ENCODE data around the gene MRPL36.
"Not testable (repeated sequence)": the region's sequence is repeated elsewhere in the genome, so short reads cannot be mapped to it uniquely, and the experiment has no call there.

Gene MRPL36

DNA sequence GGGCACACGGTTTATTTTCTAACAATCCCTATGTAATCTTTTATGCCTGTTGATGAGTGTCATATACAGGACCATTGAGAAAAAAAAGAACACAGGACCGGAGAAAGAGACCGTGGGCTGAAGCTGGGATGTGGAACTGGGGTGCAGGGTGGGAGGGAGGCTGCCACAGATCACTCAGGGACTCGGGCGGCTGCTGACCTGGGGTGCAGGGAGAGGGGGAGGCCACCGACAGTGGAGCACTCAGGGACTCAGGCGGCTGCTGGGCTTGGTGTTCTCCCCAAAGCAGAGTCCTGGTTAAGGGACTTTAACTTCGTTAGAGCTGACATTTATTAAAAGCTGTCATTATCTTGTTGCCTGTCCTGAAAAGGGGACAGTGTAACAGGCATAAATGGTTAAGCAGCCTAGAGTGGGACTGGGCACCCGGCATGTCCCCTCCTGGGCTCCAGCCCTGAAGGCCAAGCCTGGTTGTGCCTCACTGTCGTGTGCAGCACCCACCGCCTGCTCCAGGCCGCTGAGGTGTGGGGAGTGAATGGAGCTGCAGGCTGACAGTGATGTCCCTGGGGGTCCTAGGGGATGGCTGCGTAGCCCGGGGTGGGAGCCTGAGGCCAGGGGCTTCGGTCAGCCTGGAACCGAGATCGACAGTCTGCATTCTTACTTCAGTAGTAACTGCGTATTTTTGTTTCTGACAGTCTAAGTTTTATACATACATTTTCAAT lies 15.6 kb upstream of the MRPL36 start:
- DNase-seq (ENCODE audit: low read depth): no peak

DNA sequence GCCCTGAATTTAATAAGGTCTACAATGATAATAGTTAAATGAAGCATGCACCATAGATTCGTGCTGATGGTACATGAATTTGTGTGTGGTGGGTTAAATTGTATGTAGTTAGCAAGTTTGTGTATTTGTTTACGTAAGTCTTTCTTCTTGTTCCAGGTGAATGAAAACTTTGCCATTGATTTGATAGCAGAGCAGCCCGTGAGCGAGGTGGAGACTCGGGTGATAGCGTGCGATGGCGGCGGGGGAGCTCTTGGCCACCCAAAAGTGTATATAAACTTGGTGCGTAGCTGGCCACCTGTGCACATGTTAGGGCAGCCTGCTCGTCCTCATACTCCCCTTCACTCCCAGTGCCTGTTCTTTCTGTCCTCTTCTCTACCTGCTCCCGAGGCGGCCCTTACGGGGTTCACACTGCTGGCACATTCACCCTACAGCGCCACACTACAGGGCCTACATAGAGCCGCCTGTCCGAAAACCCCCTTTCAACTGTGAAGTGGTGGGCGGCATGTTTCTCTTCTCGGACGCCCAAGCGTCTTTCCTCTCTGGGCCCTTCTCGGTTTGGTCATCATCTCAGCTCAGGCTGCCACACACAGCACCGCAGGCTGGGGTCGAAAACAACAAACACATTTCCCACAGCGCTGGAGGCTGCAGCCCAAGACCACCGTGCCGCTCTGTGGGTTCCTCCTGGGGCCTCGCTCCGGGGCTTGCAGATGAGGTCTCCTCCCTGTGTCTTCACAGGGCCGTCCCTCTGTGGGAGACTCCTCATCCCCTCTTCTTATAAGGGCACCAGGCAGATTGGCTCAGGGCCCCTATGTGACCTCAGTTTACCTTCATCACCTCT lies 14.8 kb upstream of the MRPL36 start:
- DNase-seq (ENCODE audit: low read depth): no peak

GRCh38 chr5:1810581-1811101 lies 11.0 kb upstream of the MRPL36 start:
- no peak for DNase-seq (ENCODE audit: low read depth)

DNA sequence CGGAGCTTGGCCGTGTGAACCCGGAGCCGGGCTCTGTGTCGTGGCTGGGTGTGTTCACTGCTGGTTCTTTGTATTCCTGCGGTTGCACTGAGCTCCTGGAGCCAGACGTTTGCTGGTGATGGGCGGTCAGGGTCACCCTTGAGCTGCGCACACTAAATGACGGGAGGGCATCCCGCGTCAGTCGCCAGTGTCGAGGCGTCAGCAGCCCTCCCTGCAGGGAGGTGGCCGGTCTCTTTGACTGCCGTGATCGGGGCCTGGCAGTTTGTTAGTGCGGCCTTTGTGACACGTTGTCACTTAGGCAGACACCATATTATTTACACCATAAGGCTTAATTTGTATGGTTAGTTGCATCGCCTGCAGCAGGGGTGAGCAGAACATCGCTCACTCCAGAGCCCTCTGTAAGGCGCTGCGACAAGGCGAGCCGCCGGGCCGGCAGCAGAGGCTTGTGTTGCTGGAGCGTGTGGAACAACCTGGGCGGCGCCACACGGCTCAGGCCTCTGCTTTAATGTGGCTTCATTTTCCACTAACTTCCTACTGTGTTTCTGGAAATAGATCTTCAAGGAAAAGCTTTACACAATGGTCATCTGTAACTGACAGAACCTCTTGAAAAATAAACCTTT lies 9.9 kb upstream of the MRPL36 start:
- no peak for DNase-seq (ENCODE audit: low read depth)

DNA sequence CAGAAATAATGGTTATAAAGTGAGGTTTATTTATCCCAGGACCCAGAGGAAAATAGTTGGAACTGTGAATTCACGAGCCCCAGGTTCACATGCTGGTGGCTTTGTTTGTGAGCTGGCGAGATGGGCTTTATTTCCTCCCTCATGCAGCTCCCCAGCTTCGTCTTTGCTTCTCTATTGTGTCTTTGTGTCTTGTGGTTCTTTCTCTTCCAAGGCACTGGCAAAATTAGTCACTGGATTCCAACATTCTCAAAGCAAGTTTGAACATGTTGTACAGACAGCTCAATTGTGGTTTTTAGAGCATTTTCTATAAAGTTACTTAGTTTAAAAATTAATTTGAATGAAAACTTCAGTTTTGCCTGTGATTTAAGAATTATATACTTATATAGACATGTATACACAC lies 8.8 kb upstream of the MRPL36 start:
- DNase-seq (ENCODE audit: low read depth): no peak

- DNase-seq (ENCODE audit: low read depth): no peak
Observed at GRCh38 chr5:1807451-1808185, 8.0 kb upstream of the MRPL36 start.

DNA sequence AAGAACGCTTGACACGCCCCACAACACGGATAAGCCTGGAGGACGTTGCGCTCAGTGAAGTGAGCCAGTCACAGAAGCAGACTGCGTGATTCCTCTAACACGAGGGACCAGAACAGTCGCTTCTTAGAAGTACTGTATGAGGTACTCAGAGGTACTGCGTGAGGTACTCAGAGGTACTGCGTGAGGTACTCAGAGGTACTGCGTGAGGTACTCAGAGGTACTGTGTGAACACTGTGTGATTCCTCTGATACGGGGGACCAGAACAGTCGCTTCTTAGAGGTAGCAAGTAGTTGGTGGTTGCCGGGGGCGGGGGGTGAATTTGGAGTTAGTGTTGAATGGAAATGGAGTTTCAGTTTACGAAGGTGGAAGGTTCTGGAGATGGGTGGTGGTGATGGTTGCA lies 7.3 kb upstream of the MRPL36 start:
- no peak for DNase-seq (ENCODE audit: low read depth)

DNA sequence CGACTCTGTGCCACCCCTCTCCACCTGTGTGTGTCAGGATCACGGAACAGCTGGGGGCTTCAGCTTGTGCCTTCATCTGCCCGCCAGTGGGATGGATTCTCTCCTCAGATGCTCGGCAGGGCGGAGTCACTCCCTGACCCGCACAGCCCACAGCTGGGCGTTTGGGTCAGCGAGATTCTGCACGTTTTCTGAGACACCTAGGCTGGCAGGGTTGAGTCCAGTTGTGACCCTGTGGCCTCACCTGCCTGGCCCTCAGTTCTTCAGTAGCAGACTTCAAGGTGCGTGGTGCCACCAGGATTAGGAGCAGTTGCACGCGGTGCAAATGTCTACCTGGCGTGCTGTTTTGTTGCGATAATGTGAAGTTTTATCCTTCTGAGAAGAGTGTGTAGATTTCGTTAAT lies 6.6 kb upstream of the MRPL36 start:
- DNase-seq (ENCODE audit: low read depth): no peak

DNA sequence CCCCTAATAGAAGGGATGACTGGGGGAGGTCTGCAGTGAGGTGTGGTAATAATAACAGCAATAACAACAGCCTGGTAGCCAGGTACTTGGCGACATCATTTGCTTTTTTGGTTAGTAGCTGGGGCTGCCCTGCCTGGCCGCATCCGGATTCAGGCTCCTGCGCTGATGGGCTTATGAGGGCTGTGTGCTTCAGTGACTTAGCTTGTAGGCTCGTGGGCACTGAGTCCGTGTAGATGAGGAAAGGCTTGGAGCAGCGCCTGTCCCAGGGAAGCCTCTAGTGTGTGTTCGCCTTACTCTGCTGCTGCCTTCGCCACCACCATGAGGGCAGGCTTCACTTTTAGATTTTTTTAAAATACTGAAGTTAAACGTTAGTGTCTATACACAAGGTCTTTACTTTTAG lies 6.1 kb upstream of the MRPL36 start:
- no peak for DNase-seq (ENCODE audit: low read depth)

DNA sequence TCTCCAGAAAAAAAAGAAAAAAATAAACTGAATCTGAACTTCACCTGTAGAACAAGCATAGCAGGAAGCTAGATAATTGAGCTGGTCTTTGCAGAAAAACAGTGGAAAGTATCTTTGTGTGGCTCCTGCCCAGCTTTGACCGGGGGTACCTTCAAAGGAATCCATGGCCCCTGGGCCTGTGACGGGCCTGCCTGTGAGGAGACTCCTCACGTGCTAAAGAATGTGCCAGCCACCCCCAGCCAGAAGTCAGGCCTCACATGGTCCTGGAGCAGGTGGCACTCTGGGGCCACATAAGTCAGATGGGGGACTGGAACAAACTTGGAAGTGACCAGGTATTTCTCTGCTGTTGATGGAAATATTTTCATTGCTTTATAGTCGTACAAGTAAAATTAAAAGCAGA lies 5.7 kb upstream of the MRPL36 start:
- DNase-seq (ENCODE audit: low read depth): no peak

- DNase-seq (ENCODE audit: low read depth): no peak
Observed at GRCh38 chr5:1804001-1804690, 4.5 kb upstream of the MRPL36 start.

DNA sequence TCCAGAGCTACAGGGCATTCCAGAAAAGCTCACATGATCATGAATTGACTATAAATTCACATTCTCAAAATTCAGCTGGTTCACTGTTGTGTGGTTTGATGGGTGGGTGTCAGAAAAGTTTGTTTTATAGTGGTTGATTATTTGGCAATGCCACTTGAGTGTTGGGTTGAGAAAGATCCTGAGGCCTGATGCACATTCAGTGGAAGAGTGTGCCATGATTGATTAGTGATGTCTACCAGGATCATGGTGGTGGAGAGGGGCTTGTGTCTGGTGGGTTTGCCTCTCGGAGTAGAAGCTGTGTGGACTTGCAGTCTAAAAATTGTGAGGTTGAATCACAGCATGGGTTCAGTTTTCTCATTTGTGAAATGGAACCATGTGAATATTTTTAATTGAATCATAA lies 3.6 kb upstream of the MRPL36 start:
- no peak for DNase-seq (ENCODE audit: low read depth)

- no peak for DNase-seq (ENCODE audit: low read depth)
Observed at GRCh38 chr5:1801967-1802295, 2.3 kb upstream of the MRPL36 start.

DNA sequence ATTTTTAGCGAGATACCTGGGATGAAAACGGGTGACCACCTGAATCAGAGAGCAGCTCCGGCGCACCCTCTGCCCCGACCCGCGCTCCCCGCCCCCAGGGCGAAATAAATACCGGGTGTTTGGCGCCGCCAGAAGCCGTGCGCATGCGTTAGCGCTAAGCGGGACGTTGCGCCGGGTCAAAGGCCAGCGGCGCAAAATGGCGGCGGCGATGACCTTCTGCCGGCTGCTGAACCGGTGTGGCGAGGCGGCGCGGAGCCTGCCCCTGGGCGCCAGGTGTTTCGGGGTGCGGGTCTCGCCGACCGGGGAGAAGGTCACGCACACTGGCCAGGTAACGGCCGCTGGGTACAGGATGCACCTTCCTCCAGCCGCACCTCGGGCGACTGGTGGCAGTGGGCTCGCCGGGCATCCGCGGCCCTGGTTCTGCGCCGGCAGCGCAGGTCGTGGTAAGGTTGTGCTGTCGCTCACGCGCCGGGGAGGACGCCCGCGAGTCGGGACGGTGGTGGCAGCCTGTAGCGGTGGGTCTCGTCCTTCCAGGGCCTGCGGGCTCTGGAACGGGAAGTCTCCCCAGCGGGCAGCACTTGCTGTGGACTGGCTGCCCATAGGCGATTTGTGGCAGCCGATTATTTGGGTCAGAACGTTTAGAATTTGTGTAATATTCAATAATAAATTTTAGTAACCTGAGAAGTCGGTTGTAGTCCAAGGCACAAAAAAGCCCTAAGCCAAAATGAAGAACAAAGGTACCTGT lies 1.8 kb upstream of the MRPL36 start, which contains the start of gene NDUFS6:
Gene NDUFS6 (plus strand): TSS at position 186 of the 745 bp plus-strand sequence. CDS start 11 bp downstream, at position 197.
- DNase-seq (ENCODE audit: low read depth): no peak

DNA sequence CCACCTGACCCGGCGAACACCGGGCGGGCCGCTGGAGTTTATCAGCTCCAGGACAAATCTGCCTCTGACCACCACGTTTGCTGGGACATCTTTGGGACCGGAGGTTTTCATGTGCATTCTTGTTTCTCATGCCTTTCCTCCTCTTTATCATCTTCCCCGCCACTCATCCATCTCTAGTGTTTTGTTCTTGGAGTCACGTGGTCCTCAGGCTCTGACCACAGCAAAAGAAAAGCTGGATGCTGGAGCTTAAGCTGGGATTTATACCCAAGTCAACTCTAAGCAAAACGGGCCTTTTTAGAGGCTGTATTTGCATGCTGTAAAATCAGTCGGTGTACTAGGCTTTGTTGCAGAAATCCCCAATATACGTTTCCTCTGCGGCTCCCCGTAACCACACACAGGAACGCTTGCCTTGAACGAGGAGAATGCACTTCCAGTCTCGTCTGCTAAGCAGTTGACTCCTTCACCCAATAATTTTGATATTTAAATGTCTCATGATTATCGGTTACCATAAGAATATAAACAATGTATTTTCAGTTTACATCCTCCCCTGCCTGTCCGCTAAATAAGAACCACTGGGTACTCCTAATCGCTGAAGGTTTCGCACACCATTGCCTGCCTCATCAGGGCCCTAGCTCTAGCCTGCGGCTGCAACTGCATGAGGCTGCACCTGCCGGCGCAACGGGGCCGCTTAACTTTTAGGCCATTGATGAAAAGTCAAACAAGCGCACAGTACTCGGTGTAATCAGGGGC lies 1.0 kb upstream of the MRPL36 start:
- DNase-seq (ENCODE audit: low read depth): no peak

- no peak for DNase-seq (ENCODE audit: low read depth)
Observed at GRCh38 chr5:1799110-1799601, 481 bp downstream of the MRPL36 start.

DNA sequence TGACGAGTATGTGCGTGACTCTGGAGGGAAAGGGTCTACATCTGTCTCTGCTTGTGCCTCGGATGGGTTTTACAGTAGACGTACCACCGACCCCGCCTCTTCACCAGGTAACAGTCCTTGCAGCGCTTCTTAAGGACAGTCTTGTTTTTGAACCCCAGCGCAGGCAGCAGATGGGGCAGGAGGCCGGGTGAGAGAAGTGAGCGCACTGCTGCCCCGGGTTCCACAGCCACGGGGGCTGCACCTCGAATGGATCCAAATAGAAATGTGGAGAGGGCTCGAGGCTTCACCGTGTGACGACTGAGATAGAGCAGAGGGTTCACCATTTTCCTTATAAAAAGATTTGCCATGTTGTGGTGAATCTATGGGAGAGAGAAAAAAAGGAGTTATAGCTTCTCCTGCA lies 1.0 kb downstream of the MRPL36 start:
- DNase-seq (ENCODE audit: low read depth): not testable (repeated sequence)

GRCh38 chr5:1797855-1798254 lies 1.8 kb downstream of the MRPL36 start:
- no peak for DNase-seq (ENCODE audit: low read depth)

GRCh38 chr5:1797103-1797800 lies 2.4 kb downstream of the MRPL36 start:
- no peak for DNase-seq (ENCODE audit: low read depth)

Data from HS-5 (cell line).